SK-N-SH (cell line): ENCODE data around the gene HEXIM1. TPM values are rescaled to one million over a fixed set of nuclear protein-coding genes. Genes with fewer than 3 reads are reported as not detected.

Source experiments
- CTCF ChIA-PET: fragments of 300-600, 350-600 bp; formaldehyde crosslinking; extraction: SDS; loops from one replicate; lab custom pipeline; 2021; lab: Yijun Ruan, JAX
- POLR2A ChIA-PET: fragments of 350-600 bp; sonication (Branson Sonifier 250); formaldehyde crosslinking; extraction: SDS; loops from one replicate; lab custom pipeline; 2020; ENCODE audit warnings: antibody characterized with exemption, inconsistent platforms; lab: Yijun Ruan, JAX
- DNase-seq: peaks from one replicate; pipeline ENCODE4 v3.0.0; 2012
- H2AFZ ChIP-seq: fragments of 200-600 bp; sonication (generic); 2 replicates; pipeline ENCODE4 v1.8.1; 2016; ENCODE audit warnings: antibody characterized with exemption, mild to moderate bottlenecking, low read depth
- H3F3A ChIP-seq: fragments of 200-600 bp; sonication (generic); replicated peaks from 2 replicates; pipeline ENCODE3; 2016; ENCODE audit warnings: antibody characterized with exemption, mild to moderate bottlenecking; ENCODE audit not compliant: insufficient read depth
- H3K27ac ChIP-seq, 2 experiments: fragments of 200-500 bp in 1 of 2; fragments of 200-600 bp in 1 of 2; sonication (Bioruptor generic) in 1 of 2; sonication (generic), shearing (Covaris generic) in 1 of 2; 2 replicates each; pipeline versions ENCODE4 v1.5.1 to v1.6.1; 2014 to 2016; ENCODE audit warnings: low read depth in 2 of 2, inconsistent platforms in 1 of 2, low read length in 1 of 2, mild to moderate bottlenecking in 1 of 2, mixed read lengths in 1 of 2
- H3K27me3 ChIP-seq: fragments of 200-600 bp; sonication (generic), shearing (Covaris generic); 2 replicates; pipeline ENCODE4 v1.6.1; 2016; ENCODE audit warnings: mixed run types; ENCODE audit not compliant: insufficient read depth
- H3K36me3 ChIP-seq, 2 experiments: fragments of 200-500 bp in 1 of 2; fragments of 200-600 bp in 1 of 2; sonication (Bioruptor generic) in 1 of 2; sonication (generic) in 1 of 2; replicated peaks in 1 of 2; 2 replicates each; pipeline versions ENCODE3 to v1.5.1; 2014 to 2016; ENCODE audit warnings: low read length in 1 of 2, mild to moderate bottlenecking in 1 of 2; ENCODE audit not compliant: insufficient read depth in 2 of 2, control insufficient read depth in 1 of 2
- H3K4me1 ChIP-seq, 2 experiments: fragments of 200-500 bp in 1 of 2; fragments of 200-600 bp in 1 of 2; sonication (Bioruptor generic) in 1 of 2; sonication (generic), shearing (Covaris generic) in 1 of 2; 2 replicates each; pipeline versions ENCODE4 v1.5.1 to v1.6.1; 2014 to 2016; ENCODE audit warnings: low read depth in 1 of 2, low read length in 1 of 2, mixed run types in 1 of 2; ENCODE audit not compliant: insufficient read depth in 2 of 2, control insufficient read depth in 1 of 2
- H3K4me2 ChIP-seq: fragments of 200-600 bp; sonication (generic), shearing (Covaris generic); 2 replicates; pipeline ENCODE4 v1.6.1; 2017; ENCODE audit warnings: mixed run types
- H3K4me3 ChIP-seq, 2 experiments: fragments of 200-500 bp in 1 of 2; fragments of 200-600 bp in 1 of 2; sonication (Bioruptor generic) in 1 of 2; sonication (generic), shearing (Covaris generic) in 1 of 2; 2 replicates each; pipeline versions ENCODE4 v1.5.1 to v1.8.1; 2014 to 2016; ENCODE audit warnings: low read depth in 2 of 2, inconsistent platforms in 1 of 2, low read length in 1 of 2, mild to moderate bottlenecking in 1 of 2, mixed read lengths in 1 of 2, moderate library complexity in 1 of 2
- H3K79me2 ChIP-seq: fragments of 200-600 bp; sonication (generic); 2 replicates; pipeline ENCODE4 v1.8.1; 2017; ENCODE audit warnings: mild to moderate bottlenecking; ENCODE audit not compliant: insufficient read depth
- H3K9ac ChIP-seq: fragments of 200-600 bp; sonication (generic); 2 replicates; pipeline ENCODE4 v1.6.1; 2017; ENCODE audit warnings: mixed run types
- H3K9me2 ChIP-seq: fragments of 200-600 bp; sonication (generic); 2 replicates; pipeline ENCODE4 v1.6.1; 2017; ENCODE audit warnings: mixed run types
- H3K9me3 ChIP-seq: fragments of 200-600 bp; sonication (generic); 2 replicates; pipeline ENCODE4 v1.6.1; 2017; ENCODE audit warnings: mixed run types, mild to moderate bottlenecking, moderate library complexity
- H4K20me1 ChIP-seq: fragments of 200-600 bp; sonication (generic); 2 replicates; pipeline ENCODE4 v1.6.1; 2017; ENCODE audit warnings: mild to moderate bottlenecking, mixed run types; ENCODE audit not compliant: insufficient read depth
- CTCF ChIP-seq: fragments of 200-600 bp; sonication (generic); IDR thresholded peaks from 2 replicates; pipeline ENCODE4 v1.6.1; 2017; ENCODE audit warnings: antibody characterized with exemption, mild to moderate bottlenecking, moderate library complexity
- EP300 ChIP-seq, 2 experiments: IDR thresholded peaks; 2 replicates each; pipeline versions ENCODE4 v1.4.0 to v1.6.1; 2012; ENCODE audit warnings: borderline replicate concordance in 1 of 2, low read depth in 1 of 2, low read length in 1 of 2
- EZH2phosphoT487 ChIP-seq: fragments of 200-600 bp; sonication (generic); IDR thresholded peaks from 2 replicates; pipeline ENCODE4 v1.6.1; 2017; ENCODE audit warnings: low read depth, mixed run types, mild to moderate bottlenecking, antibody characterized with exemption, moderate library complexity, borderline replicate concordance
- FOSL2 ChIP-seq: IDR thresholded peaks from 2 replicates; pipeline ENCODE4 v1.4.0; 2012; ENCODE audit warnings: low read depth, mild to moderate bottlenecking, moderate library complexity, borderline replicate concordance
- JUND ChIP-seq: IDR thresholded peaks from 2 replicates; pipeline ENCODE4 v1.4.0; 2012
- NRF1 ChIP-seq: IDR thresholded peaks from 2 replicates; pipeline ENCODE4 v1.6.1; 2012; ENCODE audit warnings: low read depth, mild to moderate bottlenecking, low read length
- POLR2AphosphoS5 ChIP-seq: IDR thresholded peaks from 2 replicates; pipeline ENCODE4 v1.6.1; 2012; ENCODE audit warnings: low read depth, low read length
- RAD21 ChIP-seq: IDR thresholded peaks from 2 replicates; pipeline ENCODE4 v1.6.1; 2012; ENCODE audit warnings: mild to moderate bottlenecking, low read length
- RCOR1 ChIP-seq: fragments of 150-350 bp; IDR thresholded peaks from 2 replicates; pipeline ENCODE4 v1.6.1; 2017; ENCODE audit warnings: antibody characterized with exemption, low read length
- SMC3 ChIP-seq: IDR thresholded peaks from 2 replicates; pipeline ENCODE4 v1.6.1; 2012; ENCODE audit warnings: low read depth, low read length, improper control_type of control experiment
- USF2 ChIP-seq: fragments of 150-350 bp; IDR thresholded peaks from 2 replicates; pipeline ENCODE4 v1.6.1; 2017; ENCODE audit warnings: antibody characterized with exemption, low read length, low read depth, borderline replicate concordance
- YY1 ChIP-seq: IDR thresholded peaks from 2 replicates; pipeline ENCODE4 v1.4.0; 2012; ENCODE audit warnings: low read depth, mild to moderate bottlenecking
- WGBS: methylation state at CpG from one replicate; pipeline ENCODE4 v1.1.6; 2017; ENCODE audit warnings: low lambda C conversion rate; 5-methylcytosine and 5-hydroxymethylcytosine counted together
- polyA plus RNA-seq, 3 experiments: library from polyadenylated mRNA; depleted of rRNA; stranded (reverse); fragments of >200 nt; gene quantifications; 2 replicates each; pipeline ENCODE4 v1.2.3, GENCODE V29; 2012
- TF ChIP-seq, protein P1 (sequence below): IDR thresholded peaks from 2 replicates; pipeline ENCODE4; 2012
- TF ChIP-seq, protein P2 (sequence below): IDR thresholded peaks from 2 replicates; pipeline ENCODE4 v1.6.1; 2012; ENCODE audit warnings: mild to moderate bottlenecking, low read depth, low read length, moderate library complexity
- TF ChIP-seq, protein P3 (sequence below): IDR thresholded peaks from 2 replicates; pipeline ENCODE4 v1.4.0; 2012; ENCODE audit warnings: low read depth

HEXIM1 gene
- polyA plus RNA-seq, 1 of the 3 experiments (the other 2 are of a cell fraction) = 20.7 TPM

- Histone ChIP-seq H2AFZ (no peak overlapping the region), H3K4me1 (no peaks in the 10 kb centered on the region), H3K79me2 (no peaks in the 10 kb centered on the region), H3K27ac (no peak overlapping the region), H3K9me3 (no peaks in the 10 kb centered on the region), H3K9ac (no peak overlapping the region), H3K9me2 (no peaks in the 10 kb centered on the region)
- CTCF ChIA-PET = interaction anchor here (0.9 to 2.8 kb wide), 6 partner anchors 11 to 49 kb away, joined by 3 to 15 read pairs (median 8); partner anchors contain the start of gene ACBD4
- TF ChIP-seq CTCF = no peak
- TF ChIP-seq, protein P1, sequence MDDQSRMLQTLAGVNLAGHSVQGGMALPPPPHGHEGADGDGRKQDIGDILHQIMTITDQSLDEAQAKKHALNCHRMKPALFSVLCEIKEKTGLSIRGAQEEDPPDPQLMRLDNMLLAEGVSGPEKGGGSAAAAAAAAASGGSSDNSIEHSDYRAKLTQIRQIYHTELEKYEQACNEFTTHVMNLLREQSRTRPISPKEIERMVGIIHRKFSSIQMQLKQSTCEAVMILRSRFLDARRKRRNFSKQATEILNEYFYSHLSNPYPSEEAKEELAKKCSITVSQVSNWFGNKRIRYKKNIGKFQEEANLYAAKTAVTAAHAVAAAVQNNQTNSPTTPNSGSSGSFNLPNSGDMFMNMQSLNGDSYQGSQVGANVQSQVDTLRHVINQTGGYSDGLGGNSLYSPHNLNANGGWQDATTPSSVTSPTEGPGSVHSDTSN = no peak
- TF ChIP-seq EP300 (IDR thresholded peaks at IDR 0.05; ENCODE audit: borderline replicate concordance in 1 of 2, low read depth in 1 of 2, low read length in 1 of 2) = no peak
- TF ChIP-seq NRF1 = no peak
- no peak for TF ChIP-seq FOSL2
- no peak for TF ChIP-seq JUND
- no peak for TF ChIP-seq RCOR1
- TF ChIP-seq POLR2AphosphoS5 = no peak
- TF ChIP-seq RAD21 = no peak
- TF ChIP-seq SMC3 = no peak
- TF ChIP-seq EZH2phosphoT487 = no peak
- no peak for TF ChIP-seq YY1
- no peak for TF ChIP-seq USF2
- TF ChIP-seq, protein P2, sequence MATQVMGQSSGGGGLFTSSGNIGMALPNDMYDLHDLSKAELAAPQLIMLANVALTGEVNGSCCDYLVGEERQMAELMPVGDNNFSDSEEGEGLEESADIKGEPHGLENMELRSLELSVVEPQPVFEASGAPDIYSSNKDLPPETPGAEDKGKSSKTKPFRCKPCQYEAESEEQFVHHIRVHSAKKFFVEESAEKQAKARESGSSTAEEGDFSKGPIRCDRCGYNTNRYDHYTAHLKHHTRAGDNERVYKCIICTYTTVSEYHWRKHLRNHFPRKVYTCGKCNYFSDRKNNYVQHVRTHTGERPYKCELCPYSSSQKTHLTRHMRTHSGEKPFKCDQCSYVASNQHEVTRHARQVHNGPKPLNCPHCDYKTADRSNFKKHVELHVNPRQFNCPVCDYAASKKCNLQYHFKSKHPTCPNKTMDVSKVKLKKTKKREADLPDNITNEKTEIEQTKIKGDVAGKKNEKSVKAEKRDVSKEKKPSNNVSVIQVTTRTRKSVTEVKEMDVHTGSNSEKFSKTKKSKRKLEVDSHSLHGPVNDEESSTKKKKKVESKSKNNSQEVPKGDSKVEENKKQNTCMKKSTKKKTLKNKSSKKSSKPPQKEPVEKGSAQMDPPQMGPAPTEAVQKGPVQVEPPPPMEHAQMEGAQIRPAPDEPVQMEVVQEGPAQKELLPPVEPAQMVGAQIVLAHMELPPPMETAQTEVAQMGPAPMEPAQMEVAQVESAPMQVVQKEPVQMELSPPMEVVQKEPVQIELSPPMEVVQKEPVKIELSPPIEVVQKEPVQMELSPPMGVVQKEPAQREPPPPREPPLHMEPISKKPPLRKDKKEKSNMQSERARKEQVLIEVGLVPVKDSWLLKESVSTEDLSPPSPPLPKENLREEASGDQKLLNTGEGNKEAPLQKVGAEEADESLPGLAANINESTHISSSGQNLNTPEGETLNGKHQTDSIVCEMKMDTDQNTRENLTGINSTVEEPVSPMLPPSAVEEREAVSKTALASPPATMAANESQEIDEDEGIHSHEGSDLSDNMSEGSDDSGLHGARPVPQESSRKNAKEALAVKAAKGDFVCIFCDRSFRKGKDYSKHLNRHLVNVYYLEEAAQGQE = no peak
- TF ChIP-seq, protein P3, sequence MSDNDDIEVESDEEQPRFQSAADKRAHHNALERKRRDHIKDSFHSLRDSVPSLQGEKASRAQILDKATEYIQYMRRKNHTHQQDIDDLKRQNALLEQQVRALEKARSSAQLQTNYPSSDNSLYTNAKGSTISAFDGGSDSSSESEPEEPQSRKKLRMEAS = no peak
- TF ChIP-seq, all 33 proteins: peak for 0
- Histone ChIP-seq H3K36me3 (no peaks in the 10 kb centered on the region), H3K27me3 (no peaks in the 10 kb centered on the region), H3F3A (no peaks in the 10 kb centered on the region), H3K4me2 (no peak overlapping the region), H4K20me1 (no peaks in the 10 kb centered on the region), H3K4me3 (no peak overlapping the region)
- POLR2A ChIA-PET = no interaction called here
- DNase-seq = no peak
- WGBS = 95% methylated on average over 5 of the region's 5 CpGs
These were observed 35.9 kb downstream of the HEXIM1 start for GRCh38 chr17:45184144-45184543.
